CD4-positive, alpha-beta T cell treated with Interleukin-4 for 1 hour (primary cell): ENCODE results near the gene MRGPRF.
A peak's percentile ranks its signal among the peaks of the same experiment; 100 is the strongest.

ENCODE experiments used
- DNase-seq, 2 donors: peaks; one replicate each; pipeline ENCODE4 v3.0.0-alpha.2; 2020 to 2022

Gene MRGPRF

GRCh38 chr11:68960294-68961071 lies 52.6 kb downstream of the MRGPRF start:
- DNase-seq = no peak

- DNase-seq = no peak
These were observed 53.4 kb downstream of the MRGPRF start for GRCh38 chr11:68959465-68960293.

- DNase-seq = no peak
These were observed 54.8 kb downstream of the MRGPRF start for GRCh38 chr11:68958211-68958610.

GRCh38 chr11:68956547-68957254 lies 56.3 kb downstream of the MRGPRF start:
- no peak for DNase-seq

- DNase-seq = peak; percentile 20 to 22
These were observed 56.9 kb downstream of the MRGPRF start for GRCh38 chr11:68956142-68956541.

- no peak for DNase-seq
These were observed 57.5 kb downstream of the MRGPRF start for GRCh38 chr11:68955607-68955958.

GRCh38 chr11:68954836-68955606 lies 58.0 kb downstream of the MRGPRF start:
- peak in 1 of 2 donors; percentile 39 for DNase-seq
